HepG2 (cell line): ENCODE data around the gene PLEKHA8. TPM values are rescaled to one million over a fixed set of nuclear protein-coding genes. Genes with fewer than 3 reads are reported as not detected.

ENCODE experiments used
- ATAC-seq: fragments of 200-7000 bp; cut with Tn5 transposase; 3 replicates; pipeline ENCODE4 v1.9.1; 2020; ENCODE audit warnings: mild to moderate bottlenecking, moderate library complexity
- BruUV-seq: library from RNA; stranded (reverse); fragments of 400-500 nt; replicated peaks from 2 replicates; lab custom pipeline; 2021; lab: Mats Ljungman, UMichigan
- CTCF ChIA-PET: fragments of 300-600 bp; formaldehyde crosslinking; extraction: SDS; loops from one replicate; lab custom pipeline; 2021; ENCODE audit warnings: low total read pairs, inconsistent platforms, low intra/inter-chr PET ratio; lab: Yijun Ruan, JAX
- POLR2A ChIA-PET: fragments of 350-600 bp; sonication (Branson Sonifier 250); formaldehyde crosslinking; loops from one replicate; lab custom pipeline; 2020; ENCODE audit warnings: antibody characterized with exemption, inconsistent platforms; lab: Yijun Ruan, JAX
- DNase-seq: peaks from one replicate; pipeline ENCODE4 v3.0.0-alpha.2; 2015; ENCODE audit warnings: low spot score
- FAIRE-seq: peaks from 3 replicates; lab custom pipeline; 2011; peaks lifted over from hg19 to GRCh38; lab: Jason Lieb, UNC
- H2AFZ ChIP-seq: one replicate; pipeline ENCODE4 v1.6.1; 2011; ENCODE audit warnings: low read length, inconsistent platforms
- H3K27ac ChIP-seq: fragments of 300-600 bp; 3 replicates; pipeline ENCODE4 v1.8.0; 2011; ENCODE audit warnings: mixed run types, mild to moderate bottlenecking, mixed read lengths, low read length, inconsistent platforms; ENCODE audit not compliant: insufficient read depth; ENCODE audit errors: extremely low read length
- H3K27me3 ChIP-seq, 2 experiments: fragments of 200-600 bp in 1 of 2; 2 replicates in 1 of 2; 3 replicates in 1 of 2; pipeline versions ENCODE4 v1.6.0 to v1.8.0; 2011; ENCODE audit warnings: low read length in 2 of 2, mild to moderate bottlenecking in 2 of 2, moderate library complexity in 2 of 2, inconsistent platforms in 1 of 2; ENCODE audit not compliant: insufficient read depth in 2 of 2, control insufficient read depth in 1 of 2
- H3K36me3 ChIP-seq, 2 experiments: fragments of 200-600 bp in 1 of 2; replicated peaks in 1 of 2; 2 replicates in 1 of 2; 3 replicates in 1 of 2; pipeline versions ENCODE4 v1.5.1 to v1.8.0; 2011; ENCODE audit warnings: low read length in 2 of 2, inconsistent platforms in 1 of 2; ENCODE audit not compliant: insufficient read depth in 2 of 2, control insufficient read depth in 1 of 2
- H3K4me1 ChIP-seq: 2 replicates; pipeline ENCODE4 v1.5.1; 2012; ENCODE audit warnings: low read length, inconsistent platforms; ENCODE audit not compliant: insufficient read depth
- H3K4me2 ChIP-seq: 2 replicates; pipeline ENCODE4 v1.6.0; 2011; ENCODE audit warnings: low read depth, low read length, inconsistent platforms
- H3K4me3 ChIP-seq, 3 experiments: fragments of 200-600 bp in 1 of 3; sonication (generic), shearing (Covaris generic) in 1 of 3; replicated peaks in 1 of 3; 2 replicates each; pipeline ENCODE4 v1.5.1; 2011 to 2016; ENCODE audit warnings: low read length in 3 of 3, inconsistent platforms in 2 of 3, low read depth in 2 of 3, mild to moderate bottlenecking in 2 of 3, control low read depth in 1 of 3, mixed read lengths in 1 of 3; ENCODE audit not compliant: insufficient read depth in 1 of 3
- H3K79me2 ChIP-seq: one replicate; pipeline ENCODE4 v1.6.1; 2011; ENCODE audit warnings: low read length, inconsistent platforms; ENCODE audit not compliant: insufficient read depth
- H3K9ac ChIP-seq: 2 replicates; pipeline ENCODE4 v1.6.0; 2011; ENCODE audit warnings: mild to moderate bottlenecking, low read depth, low read length, inconsistent platforms; ENCODE audit not compliant: insufficient read depth
- H3K9me3 ChIP-seq: 2 replicates; pipeline ENCODE4 v1.5.1; 2012; ENCODE audit warnings: mild to moderate bottlenecking, low read length
- H4K20me1 ChIP-seq: 2 replicates; pipeline ENCODE4 v1.6.0; 2011; ENCODE audit warnings: inconsistent platforms, mild to moderate bottlenecking, low read length, moderate library complexity; ENCODE audit not compliant: insufficient read depth
- HNRNPK ChIP-seq: fragments of 200-400 bp; formaldehyde crosslinking; IDR thresholded peaks from 2 replicates; pipeline ENCODE4 v1.6.1; 2018; ENCODE audit warnings: low read length, low read depth, moderate library complexity, mild to moderate bottlenecking; ENCODE audit not compliant: poor library complexity, severe bottlenecking
- HOXA7 ChIP-seq: sonication (generic); formaldehyde crosslinking; IDR thresholded peaks from 2 replicates; pipeline ENCODE4 v1.8.1; 2022; ENCODE audit warnings: mild to moderate bottlenecking, missing genetic modification reagents, moderate library complexity
- NR2C2 ChIP-seq: sonication (generic); formaldehyde crosslinking; IDR thresholded peaks from 2 replicates; pipeline ENCODE4 v1.4.0; 2020; ENCODE audit warnings: missing genetic modification reagents, mild to moderate bottlenecking, moderate library complexity, borderline replicate concordance
- SMC3 ChIP-seq: IDR thresholded peaks from 2 replicates; pipeline ENCODE4 v1.6.1; 2011; ENCODE audit warnings: low read length, improper control_type of control experiment
- TMF1 ChIP-seq: sonication (generic); formaldehyde crosslinking; IDR thresholded peaks from 2 replicates; pipeline ENCODE4 v1.8.1; 2022; ENCODE audit warnings: low read depth, missing genetic modification reagents
- ZNF256 ChIP-seq: sonication (generic); formaldehyde crosslinking; conservative IDR thresholded peaks from 2 replicates; pipeline ENCODE4 v1.4.0; 2020; ENCODE audit warnings: missing genetic modification reagents
- ZNF274 ChIP-seq: sonication (generic); formaldehyde crosslinking; IDR thresholded peaks from 2 replicates; pipeline ENCODE4 v1.5.1; 2020; ENCODE audit warnings: mild to moderate bottlenecking, missing genetic modification reagents
- ZNF549 ChIP-seq: sonication (generic); formaldehyde crosslinking; IDR thresholded peaks from 2 replicates; pipeline ENCODE4 v1.5.0; 2020; ENCODE audit warnings: missing genetic modification reagents
- ZNF574 ChIP-seq: sonication (generic); formaldehyde crosslinking; IDR thresholded peaks from 2 replicates; pipeline ENCODE4 v1.4.0; 2020; ENCODE audit warnings: missing genetic modification reagents
- WGBS: methylation state at CpG from one replicate; pipeline ENCODE4 v1.1.6; 2017; ENCODE audit warnings: low lambda C conversion rate; 5-methylcytosine and 5-hydroxymethylcytosine counted together
- in situ Hi-C: cut with HindIII; loops from 2 replicates; pipeline ENCODE4 v1.10.0; 2017; ENCODE audit warnings: low pct_unique_long_range_greater_than_20kb; ENCODE audit not compliant: extremely low pct_ligation_motif_present
- intact Hi-C: fragments of 100-400 bp; cut with micrococcal nuclease; formaldehyde crosslinking; loops from one replicate; pipeline ENCODE4 v1.10.0; 2022; ENCODE audit not compliant: unreplicated experiment
- polyA plus RNA-seq, 8 experiments: library from polyadenylated mRNA; depleted of rRNA in 3 of 8; stranded (reverse) in 7 of 8; unstranded in 1 of 8; fragments of >200 nt; fragmentation: Illumina TruSeq in 4 of 8; extraction: Trizol in 4 of 8; gene quantifications; 2 replicates each; pipeline versions ENCODE4 v1.2.1 to v1.2.3, GENCODE V29; 2011 to 2016; ENCODE audit warnings: low read depth in 4 of 8, missing spikeins in 1 of 8, mixed read lengths in 1 of 8; ENCODE audit not compliant: insufficient read depth in 1 of 8
- total RNA-seq, 5 experiments: library from RNA; depleted of rRNA; stranded (reverse); fragments of >200 nt; fragmentation: Illumina TruSeq; extraction: Trizol; gene quantifications; 2 replicates each; pipeline ENCODE4 v1.2.3, GENCODE V29; 2016; ENCODE audit warnings: low read depth in 1 of 5
- TF ChIP-seq, protein P1 (sequence below): sonication (generic); formaldehyde crosslinking; IDR thresholded peaks from 2 replicates; pipeline ENCODE4 v1.5.0; 2020; ENCODE audit warnings: missing genetic modification reagents
- TF ChIP-seq, protein P2 (sequence below): sonication (generic); formaldehyde crosslinking; IDR thresholded peaks from 2 replicates; pipeline ENCODE4 v1.4.0; 2020; ENCODE audit warnings: missing genetic modification reagents, low read depth, mild to moderate bottlenecking, borderline replicate concordance

PLEKHA8 gene
- total and polyA plus RNA-seq, 2 of the 13 experiments (the other 11 are each of a cell fraction or from before 2014, with no cell fraction given) = 12.5 to 26.4 TPM

- TF ChIP-seq, protein P1, sequence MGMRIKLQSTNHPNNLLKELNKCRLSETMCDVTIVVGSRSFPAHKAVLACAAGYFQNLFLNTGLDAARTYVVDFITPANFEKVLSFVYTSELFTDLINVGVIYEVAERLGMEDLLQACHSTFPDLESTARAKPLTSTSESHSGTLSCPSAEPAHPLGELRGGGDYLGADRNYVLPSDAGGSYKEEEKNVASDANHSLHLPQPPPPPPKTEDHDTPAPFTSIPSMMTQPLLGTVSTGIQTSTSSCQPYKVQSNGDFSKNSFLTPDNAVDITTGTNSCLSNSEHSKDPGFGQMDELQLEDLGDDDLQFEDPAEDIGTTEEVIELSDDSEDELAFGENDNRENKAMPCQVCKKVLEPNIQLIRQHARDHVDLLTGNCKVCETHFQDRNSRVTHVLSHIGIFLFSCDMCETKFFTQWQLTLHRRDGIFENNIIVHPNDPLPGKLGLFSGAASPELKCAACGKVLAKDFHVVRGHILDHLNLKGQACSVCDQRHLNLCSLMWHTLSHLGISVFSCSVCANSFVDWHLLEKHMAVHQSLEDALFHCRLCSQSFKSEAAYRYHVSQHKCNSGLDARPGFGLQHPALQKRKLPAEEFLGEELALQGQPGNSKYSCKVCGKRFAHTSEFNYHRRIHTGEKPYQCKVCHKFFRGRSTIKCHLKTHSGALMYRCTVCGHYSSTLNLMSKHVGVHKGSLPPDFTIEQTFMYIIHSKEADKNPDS (CRISPR knock-in tag) = no peak
- TF ChIP-seq ZNF549 (CRISPR knock-in tag) = no peak
Observed at GRCh38 chr7:30090111-30090510, 61.9 kb downstream of the PLEKHA8 start (continued).

- Histone ChIP-seq H3K27me3 (no peaks in the 10 kb centered on the region), H2AFZ (no peak overlapping the region), H3K4me1 (peaks cover 10% of the 10 kb centered on the region), H3K4me3 (no peak overlapping the region), H3K79me2 (no peaks in the 10 kb centered on the region), H3K4me2 (no peak overlapping the region), H3K36me3 (peaks cover 4 to 6% of the 10 kb centered on the region in 2 experiments; a peak in 2 of 5 replicates), H4K20me1 (no peaks in the 10 kb centered on the region), H3K9ac (no peak overlapping the region), H3K9me3 (no peaks in the 10 kb centered on the region), H3K27ac (no peak overlapping the region)
- ATAC-seq (no peak), DNase-seq (no peak), FAIRE-seq (no peak)
- TF ChIP-seq NR2C2 (CRISPR knock-in tag) = no peak
- TF ChIP-seq ZNF256 = no peak
- TF ChIP-seq, protein P2, sequence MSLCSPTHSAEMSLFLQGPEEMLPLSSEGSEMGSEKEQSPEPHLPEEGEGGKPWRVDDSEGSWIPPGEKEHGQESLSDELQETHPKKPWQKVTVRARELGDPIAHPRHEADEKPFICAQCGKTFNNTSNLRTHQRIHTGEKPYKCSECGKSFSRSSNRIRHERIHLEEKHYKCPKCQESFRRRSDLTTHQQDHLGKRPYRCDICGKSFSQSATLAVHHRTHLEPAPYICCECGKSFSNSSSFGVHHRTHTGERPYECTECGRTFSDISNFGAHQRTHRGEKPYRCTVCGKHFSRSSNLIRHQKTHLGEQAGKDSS (CRISPR knock-in tag) = no peak
- no peak for TF ChIP-seq SMC3
- no peak for TF ChIP-seq ZNF274 (CRISPR knock-in tag)
- no peak for TF ChIP-seq HNRNPK
- TF ChIP-seq TMF1 (CRISPR knock-in tag) = no peak
- no peak for TF ChIP-seq HOXA7 (CRISPR knock-in tag)
- no peak for TF ChIP-seq ZNF574 (CRISPR knock-in tag)
- no TSS peak for BruUV-seq
- ChIA-PET POLR2A (no interaction called here), CTCF (no interaction called here)
- in situ Hi-C loops = no loop called here
- intact Hi-C loops = no loop called here
- 96% methylated on average over 2 of the region's 2 CpGs for WGBS
Observed at GRCh38 chr7:30091491-30091912, 63.3 kb downstream of the PLEKHA8 start.
